GM12878 (cell line): ENCODE data around the gene NCS1.

Experiments
- EGR1 ChIP-seq, 2 experiments: IDR thresholded peaks; 1 replicate in 1 of 2; 2 replicates in 1 of 2; pipeline ENCODE4 v1.6.1; 2011 to 2012; ENCODE audit warnings: low read depth in 2 of 2, low read length in 2 of 2, borderline replicate concordance in 1 of 2, mild to moderate bottlenecking in 1 of 2, moderate library complexity in 1 of 2
- HDAC2 ChIP-seq: fragments of 200-600 bp; sonication (generic); IDR thresholded peaks from 2 replicates; pipeline ENCODE4 v1.6.1; 2017
- POLR2A ChIP-seq: IDR thresholded peaks from 2 replicates; pipeline ENCODE4 v1.6.1; 2011; ENCODE audit warnings: low read depth, mild to moderate bottlenecking, low read length
- SP1 ChIP-seq: IDR thresholded peaks from one replicate; pipeline ENCODE4 v1.6.1; 2011; ENCODE audit warnings: low read depth, low read length
- TF ChIP-seq, protein P1 (sequence below): fragments of 450-650 bp; IDR thresholded peaks from 2 replicates; pipeline ENCODE4 v1.6.1; 2016; ENCODE audit warnings: mild to moderate bottlenecking, moderate library complexity, borderline replicate concordance
- TF ChIP-seq, protein P2 (sequence below): IDR thresholded peaks from 2 replicates; pipeline ENCODE4 v1.6.1; 2012; ENCODE audit warnings: low read length, inconsistent platforms
- TF ChIP-seq, protein P3 (sequence below), 3 experiments: IDR thresholded peaks in 2 of 3; conservative IDR thresholded peaks in 1 of 3; 2 replicates each; pipeline ENCODE4 v1.5.1; 2011; ENCODE audit warnings: low read depth in 3 of 3, low read length in 3 of 3, mild to moderate bottlenecking in 3 of 3, control low read depth in 2 of 3, moderate library complexity in 2 of 3, inconsistent platforms in 1 of 3, mixed read lengths in 1 of 3; ENCODE audit not compliant: control insufficient read depth in 2 of 3, insufficient read depth in 1 of 3; ENCODE audit errors: extremely low read depth in 1 of 3
- TF ChIP-seq, protein P4 (sequence below): fragments of 450-650 bp; IDR thresholded peaks from 2 replicates; pipeline ENCODE4 v1.6.1; 2016; ENCODE audit warnings: mild to moderate bottlenecking

DNA sequence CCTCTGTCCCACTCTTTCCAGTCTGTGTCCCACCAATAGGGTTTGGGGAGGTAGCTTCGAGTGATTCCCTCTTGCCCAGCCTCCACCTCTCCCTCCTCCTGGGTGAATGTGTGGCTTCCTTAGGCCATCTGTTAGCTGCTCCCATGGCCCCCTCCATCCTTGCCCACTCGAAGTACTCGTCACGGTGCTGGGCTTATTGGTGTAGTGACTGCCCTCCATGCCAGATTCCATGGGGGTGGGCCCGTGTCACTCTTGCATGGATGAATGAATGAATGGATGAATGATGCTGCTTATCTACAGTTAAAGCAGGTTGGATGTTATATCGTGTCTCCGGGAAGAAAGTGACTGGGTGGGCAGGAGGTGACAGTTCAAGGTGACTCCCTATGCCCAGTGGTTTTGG is 112.5 kb downstream of the NCS1 start:
- no peak for TF ChIP-seq POLR2A
- TF ChIP-seq, protein P1, sequence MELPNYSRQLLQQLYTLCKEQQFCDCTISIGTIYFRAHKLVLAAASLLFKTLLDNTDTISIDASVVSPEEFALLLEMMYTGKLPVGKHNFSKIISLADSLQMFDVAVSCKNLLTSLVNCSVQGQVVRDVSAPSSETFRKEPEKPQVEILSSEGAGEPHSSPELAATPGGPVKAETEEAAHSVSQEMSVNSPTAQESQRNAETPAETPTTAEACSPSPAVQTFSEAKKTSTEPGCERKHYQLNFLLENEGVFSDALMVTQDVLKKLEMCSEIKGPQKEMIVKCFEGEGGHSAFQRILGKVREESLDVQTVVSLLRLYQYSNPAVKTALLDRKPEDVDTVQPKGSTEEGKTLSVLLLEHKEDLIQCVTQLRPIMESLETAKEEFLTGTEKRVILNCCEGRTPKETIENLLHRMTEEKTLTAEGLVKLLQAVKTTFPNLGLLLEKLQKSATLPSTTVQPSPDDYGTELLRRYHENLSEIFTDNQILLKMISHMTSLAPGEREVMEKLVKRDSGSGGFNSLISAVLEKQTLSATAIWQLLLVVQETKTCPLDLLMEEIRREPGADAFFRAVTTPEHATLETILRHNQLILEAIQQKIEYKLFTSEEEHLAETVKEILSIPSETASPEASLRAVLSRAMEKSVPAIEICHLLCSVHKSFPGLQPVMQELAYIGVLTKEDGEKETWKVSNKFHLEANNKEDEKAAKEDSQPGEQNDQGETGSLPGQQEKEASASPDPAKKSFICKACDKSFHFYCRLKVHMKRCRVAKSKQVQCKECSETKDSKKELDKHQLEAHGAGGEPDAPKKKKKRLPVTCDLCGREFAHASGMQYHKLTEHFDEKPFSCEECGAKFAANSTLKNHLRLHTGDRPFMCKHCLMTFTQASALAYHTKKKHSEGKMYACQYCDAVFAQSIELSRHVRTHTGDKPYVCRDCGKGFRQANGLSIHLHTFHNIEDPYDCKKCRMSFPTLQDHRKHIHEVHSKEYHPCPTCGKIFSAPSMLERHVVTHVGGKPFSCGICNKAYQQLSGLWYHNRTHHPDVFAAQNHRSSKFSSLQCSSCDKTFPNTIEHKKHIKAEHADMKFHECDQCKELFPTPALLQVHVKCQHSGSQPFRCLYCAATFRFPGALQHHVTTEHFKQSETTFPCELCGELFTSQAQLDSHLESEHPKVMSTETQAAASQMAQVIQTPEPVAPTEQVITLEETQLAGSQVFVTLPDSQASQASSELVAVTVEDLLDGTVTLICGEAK, result no peak
- TF ChIP-seq, protein P2, sequence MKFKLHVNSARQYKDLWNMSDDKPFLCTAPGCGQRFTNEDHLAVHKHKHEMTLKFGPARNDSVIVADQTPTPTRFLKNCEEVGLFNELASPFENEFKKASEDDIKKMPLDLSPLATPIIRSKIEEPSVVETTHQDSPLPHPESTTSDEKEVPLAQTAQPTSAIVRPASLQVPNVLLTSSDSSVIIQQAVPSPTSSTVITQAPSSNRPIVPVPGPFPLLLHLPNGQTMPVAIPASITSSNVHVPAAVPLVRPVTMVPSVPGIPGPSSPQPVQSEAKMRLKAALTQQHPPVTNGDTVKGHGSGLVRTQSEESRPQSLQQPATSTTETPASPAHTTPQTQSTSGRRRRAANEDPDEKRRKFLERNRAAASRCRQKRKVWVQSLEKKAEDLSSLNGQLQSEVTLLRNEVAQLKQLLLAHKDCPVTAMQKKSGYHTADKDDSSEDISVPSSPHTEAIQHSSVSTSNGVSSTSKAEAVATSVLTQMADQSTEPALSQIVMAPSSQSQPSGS, result no peak
- TF ChIP-seq SP1, result no peak
- TF ChIP-seq, protein P3, sequence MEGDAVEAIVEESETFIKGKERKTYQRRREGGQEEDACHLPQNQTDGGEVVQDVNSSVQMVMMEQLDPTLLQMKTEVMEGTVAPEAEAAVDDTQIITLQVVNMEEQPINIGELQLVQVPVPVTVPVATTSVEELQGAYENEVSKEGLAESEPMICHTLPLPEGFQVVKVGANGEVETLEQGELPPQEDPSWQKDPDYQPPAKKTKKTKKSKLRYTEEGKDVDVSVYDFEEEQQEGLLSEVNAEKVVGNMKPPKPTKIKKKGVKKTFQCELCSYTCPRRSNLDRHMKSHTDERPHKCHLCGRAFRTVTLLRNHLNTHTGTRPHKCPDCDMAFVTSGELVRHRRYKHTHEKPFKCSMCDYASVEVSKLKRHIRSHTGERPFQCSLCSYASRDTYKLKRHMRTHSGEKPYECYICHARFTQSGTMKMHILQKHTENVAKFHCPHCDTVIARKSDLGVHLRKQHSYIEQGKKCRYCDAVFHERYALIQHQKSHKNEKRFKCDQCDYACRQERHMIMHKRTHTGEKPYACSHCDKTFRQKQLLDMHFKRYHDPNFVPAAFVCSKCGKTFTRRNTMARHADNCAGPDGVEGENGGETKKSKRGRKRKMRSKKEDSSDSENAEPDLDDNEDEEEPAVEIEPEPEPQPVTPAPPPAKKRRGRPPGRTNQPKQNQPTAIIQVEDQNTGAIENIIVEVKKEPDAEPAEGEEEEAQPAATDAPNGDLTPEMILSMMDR (IDR thresholded peaks at IDR 0.05 in 2 of 3, conservative IDR thresholded peaks at IDR 0.05 in 1 of 3; ENCODE audit: control insufficient read depth in 2 of 3, extremely low read depth in 1 of 3, insufficient read depth in 1 of 3, low read depth in 3 of 3, low read length in 3 of 3), result no peak
- no peak for TF ChIP-seq EGR1 (IDR thresholded peaks at IDR 0.05; ENCODE audit: borderline replicate concordance in 1 of 2, low read depth in 2 of 2, low read length in 2 of 2)
- TF ChIP-seq, protein P4, sequence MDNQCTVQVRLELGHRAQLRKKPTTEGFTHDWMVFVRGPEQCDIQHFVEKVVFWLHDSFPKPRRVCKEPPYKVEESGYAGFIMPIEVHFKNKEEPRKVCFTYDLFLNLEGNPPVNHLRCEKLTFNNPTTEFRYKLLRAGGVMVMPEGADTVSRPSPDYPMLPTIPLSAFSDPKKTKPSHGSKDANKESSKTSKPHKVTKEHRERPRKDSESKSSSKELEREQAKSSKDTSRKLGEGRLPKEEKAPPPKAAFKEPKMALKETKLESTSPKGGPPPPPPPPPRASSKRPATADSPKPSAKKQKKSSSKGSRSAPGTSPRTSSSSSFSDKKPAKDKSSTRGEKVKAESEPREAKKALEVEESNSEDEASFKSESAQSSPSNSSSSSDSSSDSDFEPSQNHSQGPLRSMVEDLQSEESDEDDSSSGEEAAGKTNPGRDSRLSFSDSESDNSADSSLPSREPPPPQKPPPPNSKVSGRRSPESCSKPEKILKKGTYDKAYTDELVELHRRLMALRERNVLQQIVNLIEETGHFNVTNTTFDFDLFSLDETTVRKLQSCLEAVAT, result no peak
- no peak for TF ChIP-seq HDAC2
